Stimulated activated CD8-positive, alpha-beta memory T cell treated with anti-CD3 and anti-CD28 coated beads, Interleukin-15, amount 100 ng/mL, for 48 hours (primary cell): ENCODE measurements around the gene CHRFAM7A.
"Not testable (repeated sequence)": the region's sequence is repeated elsewhere in the genome, so short reads cannot be mapped to it uniquely, and the experiment has no call there.

Experiments
- DNase-seq, 2 donors: peaks; one replicate each; pipeline ENCODE4 v3.0.0-alpha.2; 2020; ENCODE audit warnings: low read depth in 2 of 2

Gene CHRFAM7A

DNA sequence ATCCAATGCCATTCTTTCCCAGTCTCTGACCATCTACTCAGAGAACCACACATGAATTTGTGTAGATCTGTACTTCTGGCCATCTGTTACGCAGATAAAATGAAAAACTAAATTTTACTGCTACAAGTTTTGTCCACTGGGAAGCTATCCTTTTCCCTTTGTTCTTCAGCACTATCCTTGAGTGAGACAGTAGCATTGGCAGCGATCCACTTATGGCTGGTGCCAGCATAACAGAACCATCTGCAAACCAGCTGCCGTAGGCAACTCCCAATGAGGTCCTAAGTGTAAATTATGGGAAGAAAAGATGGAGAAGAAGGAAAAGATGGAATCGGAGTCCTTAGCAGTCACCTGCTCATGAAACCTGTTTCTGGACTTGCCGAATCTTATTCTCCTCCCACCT is 72.3 kb downstream of the CHRFAM7A start:
- not testable (repeated sequence) for DNase-seq

DNA sequence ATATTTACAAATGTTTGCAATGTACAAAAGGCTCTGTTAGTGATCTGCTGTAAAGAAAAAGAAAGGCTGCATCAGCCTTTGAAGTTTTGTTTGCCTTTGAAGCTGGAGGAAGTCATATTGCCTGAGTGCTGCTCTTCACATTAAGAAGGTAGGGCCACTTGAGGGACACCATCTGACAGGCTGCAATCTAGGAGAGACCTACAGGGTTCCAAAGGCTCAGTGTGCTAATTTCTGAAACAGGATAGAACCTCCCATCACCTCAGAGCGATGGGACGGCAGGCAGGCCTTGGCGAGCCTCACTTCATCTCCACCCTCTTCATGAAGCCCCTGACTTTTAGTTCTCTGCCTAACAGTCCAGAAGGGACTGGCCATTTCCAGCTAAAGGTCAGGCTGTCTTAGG is 77.6 kb downstream of the CHRFAM7A start:
- not testable (repeated sequence) for DNase-seq

DNA sequence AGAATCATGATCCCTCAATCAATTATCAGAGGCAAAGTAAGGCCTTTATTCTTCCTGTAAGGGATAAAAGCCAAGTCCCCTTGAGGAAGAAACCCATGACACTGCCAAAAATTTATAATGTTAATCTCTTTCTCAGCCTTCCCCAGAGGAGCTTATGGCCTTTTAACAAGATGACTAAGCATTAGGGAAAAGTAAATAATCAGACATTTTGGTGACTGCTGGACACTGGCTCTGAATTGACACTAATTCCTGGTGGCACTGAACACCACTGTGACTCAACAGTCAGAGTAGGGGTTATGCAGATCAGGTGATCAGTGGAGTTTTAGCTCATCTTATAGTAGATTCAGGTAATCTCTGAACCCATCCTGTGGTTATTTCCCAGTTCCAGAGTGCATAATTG is 82.8 kb downstream of the CHRFAM7A start:
- DNase-seq: not testable (repeated sequence)
